GM19372 (cell line): ENCODE results near the gene EYA2.

Experiments used
- ATAC-seq: cut with Tn5 transposase; IDR thresholded peaks from one replicate; pipeline ENCODE4 v1.9.1; 2021; ENCODE audit warnings: mild to moderate bottlenecking, low read depth, moderate library complexity; ENCODE audit not compliant: unreplicated experiment

EYA2 gene

GRCh38 chr20:47030271-47030810 lies 135.7 kb downstream of the EYA2 start:
- no peak for ATAC-seq

- ATAC-seq = no peak
These were observed 136.4 kb downstream of the EYA2 start for GRCh38 chr20:47031004-47031403.

- no peak for ATAC-seq
These were observed 137.2 kb downstream of the EYA2 start for GRCh38 chr20:47031821-47032220.

- ATAC-seq = no peak
These were observed 138.4 kb downstream of the EYA2 start for GRCh38 chr20:47032933-47033578.

- ATAC-seq = no peak
These were observed 139.0 kb downstream of the EYA2 start for GRCh38 chr20:47033665-47034064.

GRCh38 chr20:47035026-47035590 lies 140.5 kb downstream of the EYA2 start:
- no peak for ATAC-seq

GRCh38 chr20:47036091-47036870 lies 141.6 kb downstream of the EYA2 start:
- no peak for ATAC-seq

- ATAC-seq = no peak
These were observed 144.2 kb downstream of the EYA2 start for GRCh38 chr20:47038566-47039560.

- no peak for ATAC-seq
These were observed 146.0 kb downstream of the EYA2 start for GRCh38 chr20:47040506-47041125.

- ATAC-seq = no peak
These were observed 146.8 kb downstream of the EYA2 start for GRCh38 chr20:47041396-47041899.

- ATAC-seq = no peak
These were observed 147.8 kb downstream of the EYA2 start for GRCh38 chr20:47042464-47042863.

GRCh38 chr20:47043086-47043485 lies 148.4 kb downstream of the EYA2 start:
- no peak for ATAC-seq

- ATAC-seq = no peak
These were observed 150.3 kb downstream of the EYA2 start for GRCh38 chr20:47044938-47045337.

- no peak for ATAC-seq
These were observed 153.4 kb downstream of the EYA2 start for GRCh38 chr20:47048054-47048453.

GRCh38 chr20:47049771-47050170 lies 155.1 kb downstream of the EYA2 start:
- no peak for ATAC-seq

- no peak for ATAC-seq
These were observed 156.4 kb downstream of the EYA2 start for GRCh38 chr20:47050996-47051395.

GRCh38 chr20:47051936-47052526 lies 157.4 kb downstream of the EYA2 start:
- no peak for ATAC-seq

- ATAC-seq = no peak
These were observed 159.9 kb downstream of the EYA2 start for GRCh38 chr20:47054506-47054905.

GRCh38 chr20:47054945-47055344 lies 160.3 kb downstream of the EYA2 start:
- ATAC-seq = no peak
